A673 (cell line): Measurements from ENCODE around the gene FAM98A.

Source experiments
- CTCF ChIP-seq: fragments of 300-800, 200-600 bp; sonication (generic); conservative IDR thresholded peaks from 2 replicates; pipeline ENCODE4 v1.5.1; 2017; ENCODE audit warnings: low read depth, mild to moderate bottlenecking, antibody characterized with exemption, low read length, moderate library complexity, mixed read lengths
- EZH2 ChIP-seq: fragments of 200-600 bp; sonication (generic); IDR thresholded peaks from 2 replicates; pipeline ENCODE4 v1.6.1; 2017; ENCODE audit warnings: borderline replicate concordance, low read depth, mild to moderate bottlenecking, mixed read lengths, antibody characterized with exemption, low read length; ENCODE audit not compliant: poor library complexity, severe bottlenecking

GRCh38 chr2:33535421-33535820, 63.7 kb downstream of the FAM98A start:
- no peak for TF ChIP-seq CTCF
- no peak for TF ChIP-seq EZH2
